Choroid plexus epithelial cell (primary cell): ENCODE results near the gene HSD17B14.

ENCODE experiments used
- DNase-seq: peaks from one replicate; pipeline ENCODE4 v3.0.0-alpha.2; 2010; ENCODE audit warnings: low read depth
- H3K4me3 ChIP-seq: 2 replicates; pipeline ENCODE4 v1.5.1; 2011; ENCODE audit warnings: low read depth, mild to moderate bottlenecking, control low read depth, low read length, moderate library complexity
- CTCF ChIP-seq: conservative IDR thresholded peaks from 2 replicates; pipeline ENCODE4 v1.5.1; 2011; ENCODE audit warnings: low read depth, mild to moderate bottlenecking, control low read depth, inconsistent platforms, low read length, moderate library complexity

Gene HSD17B14

DNA sequence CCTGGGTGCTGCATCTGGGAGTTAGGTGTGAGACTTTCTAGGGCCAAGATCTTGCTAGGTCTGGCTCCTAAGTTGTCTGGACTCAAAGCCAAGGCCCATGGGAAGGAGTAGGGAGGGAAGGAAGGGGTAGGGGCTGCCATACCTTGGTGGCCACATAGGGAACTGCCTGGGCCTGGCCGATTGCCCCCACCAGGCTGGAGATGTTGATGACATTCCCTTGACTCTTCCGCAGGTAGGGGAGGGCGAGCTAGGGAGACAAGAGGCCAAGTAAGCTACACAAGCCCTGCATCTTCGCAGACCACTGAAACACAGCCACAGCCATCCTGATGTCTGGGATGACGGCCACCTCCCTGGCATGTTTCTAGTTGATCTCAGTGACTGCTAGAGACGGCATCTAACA is 21.4 kb downstream of the HSD17B14 start:
- no peak for DNase-seq
- no peak for TF ChIP-seq CTCF
- no peak overlapping the region for H3K4me3 ChIP-seq

DNA sequence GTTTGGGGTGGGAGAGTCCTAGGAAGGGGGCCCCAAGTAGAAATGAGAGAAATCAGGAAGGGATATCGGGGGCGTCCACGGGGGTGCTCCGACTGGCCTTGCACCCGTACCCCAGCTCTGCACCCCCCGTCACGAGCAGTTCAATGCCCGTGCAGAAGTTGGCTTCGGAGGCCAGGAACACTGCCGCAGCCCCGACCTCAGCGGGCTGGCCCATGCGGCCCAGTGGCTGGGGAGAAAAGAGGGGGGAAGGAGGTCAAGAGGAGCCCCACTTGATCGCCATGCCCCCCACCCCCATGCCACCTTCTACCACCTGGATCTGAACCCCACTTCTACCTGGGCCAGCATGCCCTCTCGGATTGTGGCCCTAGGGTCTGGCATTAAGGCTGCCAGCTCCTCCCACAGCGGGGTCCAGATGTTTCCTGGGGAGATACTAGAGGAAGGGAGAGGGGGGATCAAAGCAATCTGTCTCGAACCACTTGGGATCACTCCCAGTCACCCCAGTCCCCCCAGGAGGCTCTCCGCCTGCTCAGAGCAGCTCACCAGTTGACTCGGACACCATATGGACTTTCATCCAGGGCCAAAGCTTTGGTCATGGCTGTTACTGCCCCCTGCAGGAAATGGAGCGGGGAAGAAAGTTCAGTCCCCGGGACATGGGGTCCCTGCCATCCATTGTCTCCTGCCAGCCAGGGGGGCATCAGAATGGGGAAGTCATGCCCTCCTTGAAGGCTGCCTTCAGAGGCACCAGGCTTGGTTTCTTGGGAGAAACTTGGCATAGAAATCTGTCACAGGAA is 23.0 kb downstream of the HSD17B14 start:
- TF ChIP-seq CTCF: peak; percentile 42
- no peak overlapping the region for H3K4me3 ChIP-seq
- no peak for DNase-seq

- TF ChIP-seq CTCF: no peak
- peak overlapping the region; percentile 71 for H3K4me3 ChIP-seq
- peak; percentile 76 for DNase-seq
These were observed 24.0 kb downstream of the HSD17B14 start for GRCh38 chr19:48812094-48812929.

GRCh38 chr19:48810151-48810550 is 26.1 kb downstream of the HSD17B14 start:
- H3K4me3 ChIP-seq: peak overlapping the region; percentile 71
- no peak for TF ChIP-seq CTCF
- DNase-seq: no peak

- TF ChIP-seq CTCF: no peak
- DNase-seq: no peak
These were observed 28.5 kb downstream of the HSD17B14 start for GRCh38 chr19:48807590-48808308.

DNA sequence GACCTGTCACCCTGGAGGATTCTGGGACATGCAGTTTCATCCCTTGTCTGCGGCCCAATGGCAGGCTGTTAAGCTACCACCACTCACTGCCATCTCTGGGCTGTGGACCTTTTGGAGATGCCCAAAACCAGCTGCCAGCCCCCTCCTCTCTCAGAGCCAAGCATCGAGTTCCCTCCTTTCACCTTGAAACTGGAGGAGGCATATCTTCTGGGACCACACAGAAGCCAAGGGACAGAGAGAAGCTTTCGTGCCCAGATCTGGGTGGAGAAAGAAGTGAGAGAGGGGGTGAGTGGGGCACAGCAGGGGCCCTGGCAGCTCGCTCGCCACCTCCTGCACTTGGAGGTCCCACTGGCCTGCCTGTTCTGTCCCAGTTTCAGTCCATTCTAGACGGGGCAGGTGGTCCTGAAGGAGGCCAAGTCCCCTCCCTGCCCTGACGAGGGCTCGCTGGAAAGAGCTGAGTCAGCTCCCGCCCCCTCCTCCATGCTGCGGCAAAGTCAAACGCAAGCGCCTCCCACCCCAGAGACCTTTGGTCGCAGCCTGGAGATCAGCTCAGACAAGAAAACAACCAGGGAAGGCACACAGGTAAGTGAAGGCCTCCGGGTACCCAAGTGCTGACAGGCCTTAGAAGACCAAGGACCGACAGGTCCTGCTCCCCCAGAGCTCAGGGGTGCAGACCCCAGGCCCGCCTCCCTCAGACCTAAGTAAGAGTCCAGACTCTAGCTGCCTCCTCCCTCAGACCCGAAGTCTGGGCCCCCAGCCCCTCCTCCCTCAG is 29.3 kb downstream of the HSD17B14 start:
- no peak for TF ChIP-seq CTCF
- DNase-seq: peak; percentile 70
- no peak overlapping the region for H3K4me3 ChIP-seq

More at GRCh38 chr19:48807590-48808308, 28.5 kb downstream of the HSD17B14 start:
- H3K4me3 ChIP-seq: no peak overlapping the region
